ENCODE measurements around the gene USP47. TPM values are rescaled to one million over a fixed set of nuclear protein-coding genes. Genes with fewer than 3 reads are reported as not detected.

Gene USP47
- total and polyA plus RNA-seq, 8 donors: 16.2 to 32.3 (median 21.3) TPM

DNA sequence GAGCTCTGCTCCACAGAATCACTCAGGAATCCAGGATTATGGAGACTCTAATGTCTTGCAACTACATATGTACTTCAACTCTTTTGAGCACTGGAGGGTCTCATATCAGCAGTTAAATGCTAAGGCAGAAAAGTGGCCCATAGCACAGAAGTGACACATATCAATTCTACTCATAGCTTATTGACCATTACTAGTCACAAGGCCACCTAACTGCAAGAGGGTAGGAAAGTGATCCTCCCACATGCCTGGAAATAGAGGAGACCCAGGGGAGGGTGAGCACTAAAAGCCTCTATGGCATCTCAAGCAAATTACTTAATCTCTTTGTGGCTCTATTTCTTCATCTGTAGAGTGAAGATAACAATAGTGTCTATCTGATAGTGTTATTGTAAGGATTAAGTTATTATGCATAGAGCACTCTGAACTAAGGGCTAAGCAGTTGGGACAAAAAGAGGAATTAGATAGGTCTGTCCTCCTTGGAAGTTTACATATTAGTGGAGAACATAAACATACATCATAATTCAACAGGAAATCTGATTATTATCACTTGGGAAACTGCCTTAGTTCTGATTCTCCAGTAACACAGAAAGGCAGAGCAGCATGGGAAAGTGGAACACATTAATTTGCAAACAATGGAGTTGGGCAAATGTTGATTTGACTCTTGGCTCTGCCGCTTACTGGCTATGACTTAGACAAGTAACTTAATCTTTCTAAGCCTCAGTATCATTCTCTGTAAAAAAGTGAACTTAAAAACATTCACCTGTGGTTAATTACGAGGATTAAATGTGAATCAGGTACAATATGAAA, 25.1 kb upstream of the USP47 start:
- FAIRE-seq (no peak), DNase-seq (no peak), ATAC-seq (peak in 2 of 4 donors; percentile 28 to 47)
- 44% methylated on average over 2 of the region's 2 CpGs for WGBS, 2 donors
- Histone ChIP-seq H3K36me3 (no peaks in the 10 kb centered on the region), H3K4me1 (peaks cover 0 to 12% (median 9%) of the 10 kb centered on the region in 3 donors), H3K27ac (no peak overlapping the region), H3K4me3 (no peak overlapping the region), H3K27me3 (no peaks in the 10 kb centered on the region), H3K9me3 (no peaks in the 10 kb centered on the region)
- intact Hi-C loops (cut with DNase I): no loop called here
- no peak for TF ChIP-seq CTCF (IDR thresholded peaks at IDR 0.05)

DNA sequence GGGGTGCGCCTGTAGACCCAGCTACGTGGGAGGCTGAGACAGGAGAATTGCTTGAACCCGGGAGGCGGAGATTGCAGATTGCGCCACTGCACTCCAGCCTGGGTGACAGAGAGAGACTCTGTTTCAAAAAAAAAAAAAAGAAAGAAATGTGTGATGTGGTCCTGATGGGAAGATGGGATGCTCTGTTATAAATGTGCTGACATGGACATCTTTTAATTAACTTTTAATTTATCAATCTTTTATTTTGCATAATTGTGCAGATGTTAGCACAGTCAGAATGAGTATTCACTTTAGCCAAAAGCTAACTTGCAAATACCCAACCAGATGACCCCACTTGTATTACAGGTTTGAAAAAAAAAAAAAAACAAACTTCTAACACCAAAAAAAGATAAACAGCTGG, 23.8 kb upstream of the USP47 start:
- TF ChIP-seq CTCF (IDR thresholded peaks at IDR 0.05): no peak
- Histone ChIP-seq H3K4me1 (peaks cover 0 to 12% (median 7%) of the 10 kb centered on the region in 3 donors), H3K4me3 (no peak overlapping the region), H3K27ac (no peak overlapping the region), H3K36me3 (no peaks in the 10 kb centered on the region), H3K27me3 (no peaks in the 10 kb centered on the region), H3K9me3 (no peaks in the 10 kb centered on the region)
- intact Hi-C loops (cut with DNase I): no loop called here
- FAIRE-seq (no peak), DNase-seq (no peak), ATAC-seq (no peak)
- WGBS, 2 donors: 89 to 98% methylated on average over 5 of the region's 5 CpGs

DNA sequence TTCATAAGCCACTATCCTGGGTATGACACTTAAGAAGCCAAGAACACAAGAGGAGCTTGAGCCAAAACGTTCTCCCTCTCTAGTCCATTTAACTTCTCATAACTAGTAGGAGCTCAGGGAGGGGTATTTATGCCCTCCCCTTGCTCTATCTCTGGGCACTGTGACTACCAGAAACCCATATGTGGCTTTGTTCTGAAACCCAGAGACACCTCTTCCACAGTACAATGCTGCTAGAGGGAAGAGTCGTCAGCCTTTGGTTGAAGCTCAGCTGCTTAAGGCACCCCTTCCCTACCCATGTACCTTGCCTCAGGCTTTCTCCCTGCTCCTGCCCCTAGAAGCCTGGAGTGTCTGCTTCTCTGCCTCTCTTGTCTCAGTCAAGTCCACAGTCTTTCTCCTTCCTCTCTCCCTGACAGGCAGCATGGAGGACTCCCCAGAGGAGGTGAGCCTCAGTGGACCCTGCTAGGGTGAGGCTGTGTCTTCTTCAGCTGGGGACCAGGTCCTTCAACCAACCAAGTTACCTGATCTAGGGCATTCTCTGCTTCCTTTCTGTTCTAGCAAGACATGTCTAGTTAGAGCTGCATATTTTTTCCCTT, 23.1 kb upstream of the USP47 start:
- intact Hi-C loops (cut with DNase I): no loop called here
- no peak for FAIRE-seq

DNA sequence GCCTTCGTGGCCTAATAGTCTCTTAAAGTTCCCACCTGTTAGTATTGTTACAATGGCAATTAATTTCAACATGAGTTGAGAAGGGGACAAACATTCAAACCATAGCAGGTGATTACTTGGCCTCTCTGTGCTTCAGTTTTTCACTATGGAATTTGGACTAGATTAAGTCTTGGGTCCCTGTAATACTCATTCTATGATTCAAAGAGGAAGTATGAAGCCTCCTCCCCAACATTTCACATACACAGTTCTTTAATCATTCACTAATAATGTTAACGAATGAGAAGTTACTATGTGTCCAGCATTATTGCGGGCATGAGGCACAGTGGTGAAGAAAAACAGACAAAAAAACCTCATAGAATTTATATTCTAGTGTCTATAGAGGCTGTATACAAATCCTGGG, 19.9 kb upstream of the USP47 start:
- H3K4me3 ChIP-seq: no peak overlapping the region
- no peak for DNase-seq
- no peak for ATAC-seq
- intact Hi-C loops (cut with DNase I): no loop called here
- FAIRE-seq: no peak
- H3K36me3 ChIP-seq: no peaks in the 10 kb centered on the region
- H3K27me3 ChIP-seq: no peaks in the 10 kb centered on the region
- TF ChIP-seq CTCF (IDR thresholded peaks at IDR 0.05): no peak
- whole genome bisulfite sequencing, 2 donors: 73% methylated on average over 3 of the region's 3 CpGs
- no peak overlapping the region for H3K27ac ChIP-seq
- no peaks in the 10 kb centered on the region for H3K9me3 ChIP-seq
- peaks cover 0 to 7% (median 5%) of the 10 kb centered on the region in 3 donors for H3K4me1 ChIP-seq

More for the DNA sequence above, 23.1 kb upstream of the USP47 start:
- Histone ChIP-seq H3K27me3 (no peaks in the 10 kb centered on the region), H3K27ac (no peak overlapping the region), H3K36me3 (no peaks in the 10 kb centered on the region), H3K4me3 (no peak overlapping the region), H3K4me1 (peaks cover 0 to 9% (median 5%) of the 10 kb centered on the region in 3 donors), H3K9me3 (no peaks in the 10 kb centered on the region)
- ATAC-seq (no peak), DNase-seq (no peak)
- no peak for TF ChIP-seq CTCF (IDR thresholded peaks at IDR 0.05)
- WGBS, 2 donors: 78 to 93% methylated on average over 2 of the region's 2 CpGs

DNA sequence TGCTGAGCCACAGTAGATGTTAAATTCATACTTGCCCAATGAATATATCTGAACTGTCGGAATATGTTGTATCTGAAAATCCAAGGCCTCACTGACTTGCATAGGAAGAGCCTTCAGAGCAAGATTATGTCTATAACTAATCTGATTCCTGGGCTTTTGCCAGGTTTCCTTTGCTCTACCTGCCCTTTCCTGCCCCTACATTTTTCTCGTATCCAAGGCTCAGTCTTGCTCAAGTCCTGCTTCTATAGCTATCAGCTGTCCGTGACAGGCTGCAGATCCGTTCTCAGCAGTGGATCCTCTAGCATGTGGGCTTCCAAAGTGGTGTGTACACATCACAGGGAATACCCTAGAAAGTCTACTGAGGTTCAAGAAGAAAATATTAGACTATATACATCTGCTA, 18.8 kb upstream of the USP47 start:
- FAIRE-seq (no peak), ATAC-seq (no peak), DNase-seq (no peak)
- H3K27me3 ChIP-seq: no peaks in the 10 kb centered on the region
- intact Hi-C loops (cut with DNase I): no loop called here
- no peak for TF ChIP-seq CTCF (IDR thresholded peaks at IDR 0.05)
- peaks cover 0 to 7% (median 5%) of the 10 kb centered on the region in 3 donors for H3K4me1 ChIP-seq
- no peak overlapping the region for H3K4me3 ChIP-seq
- H3K36me3 ChIP-seq: no peaks in the 10 kb centered on the region
- no peak overlapping the region for H3K27ac ChIP-seq
- 81 to 82% methylated on average over 4 of the region's 4 CpGs for WGBS, 2 donors
- no peaks in the 10 kb centered on the region for H3K9me3 ChIP-seq
